ENCODE results near the gene TMCO2.

- TF ChIP-seq CTCF (IDR thresholded peaks at IDR 0.05): no peak
- no peak for TF ChIP-seq POLR2A (IDR thresholded peaks at IDR 0.05)
Observed at GRCh38 chr1:40199126-40199525, 48.6 kb upstream of the TMCO2 start.
